DND-41 (cell line): ENCODE data around the gene AGR3.

Source experiments
- EZH2 ChIP-seq: IDR thresholded peaks from 3 replicates; pipeline ENCODE4 v1.6.1; 2012; ENCODE audit warnings: borderline replicate concordance, low read depth, mild to moderate bottlenecking, moderate library complexity, low read length, inconsistent platforms; ENCODE audit not compliant: severe bottlenecking
- TF ChIP-seq, protein P1 (sequence below): IDR thresholded peaks from 2 replicates; pipeline ENCODE4 v1.5.1; 2012; ENCODE audit warnings: borderline replicate concordance, low read length, moderate library complexity, mild to moderate bottlenecking; ENCODE audit not compliant: poor library complexity, severe bottlenecking; ENCODE audit errors: extremely low read depth

DNA sequence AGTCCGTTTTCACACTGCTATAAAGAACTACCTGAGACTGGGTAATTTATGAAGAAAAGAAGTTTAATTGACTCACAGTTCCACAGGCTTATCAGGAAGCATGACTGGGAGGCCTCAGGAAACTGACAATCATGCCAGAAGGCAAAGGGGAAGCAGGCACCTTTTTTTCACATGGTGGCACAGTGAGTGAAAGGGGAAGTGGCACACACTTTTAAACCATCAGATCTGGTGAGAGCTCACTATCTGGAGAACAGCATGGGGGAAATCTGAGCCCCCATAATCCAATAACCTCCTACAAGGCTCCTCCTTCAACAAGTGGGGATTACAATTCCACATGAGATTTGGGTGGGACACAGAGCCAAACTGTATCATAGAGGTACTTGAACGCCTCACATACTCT, 30.0 kb downstream of the AGR3 start:
- TF ChIP-seq, protein P1, sequence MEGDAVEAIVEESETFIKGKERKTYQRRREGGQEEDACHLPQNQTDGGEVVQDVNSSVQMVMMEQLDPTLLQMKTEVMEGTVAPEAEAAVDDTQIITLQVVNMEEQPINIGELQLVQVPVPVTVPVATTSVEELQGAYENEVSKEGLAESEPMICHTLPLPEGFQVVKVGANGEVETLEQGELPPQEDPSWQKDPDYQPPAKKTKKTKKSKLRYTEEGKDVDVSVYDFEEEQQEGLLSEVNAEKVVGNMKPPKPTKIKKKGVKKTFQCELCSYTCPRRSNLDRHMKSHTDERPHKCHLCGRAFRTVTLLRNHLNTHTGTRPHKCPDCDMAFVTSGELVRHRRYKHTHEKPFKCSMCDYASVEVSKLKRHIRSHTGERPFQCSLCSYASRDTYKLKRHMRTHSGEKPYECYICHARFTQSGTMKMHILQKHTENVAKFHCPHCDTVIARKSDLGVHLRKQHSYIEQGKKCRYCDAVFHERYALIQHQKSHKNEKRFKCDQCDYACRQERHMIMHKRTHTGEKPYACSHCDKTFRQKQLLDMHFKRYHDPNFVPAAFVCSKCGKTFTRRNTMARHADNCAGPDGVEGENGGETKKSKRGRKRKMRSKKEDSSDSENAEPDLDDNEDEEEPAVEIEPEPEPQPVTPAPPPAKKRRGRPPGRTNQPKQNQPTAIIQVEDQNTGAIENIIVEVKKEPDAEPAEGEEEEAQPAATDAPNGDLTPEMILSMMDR = no peak
- no peak for TF ChIP-seq EZH2
